CD4-positive, CD25-positive, alpha-beta regulatory T cell (primary cell): ENCODE results near the gene HSP90B1. TPM values are rescaled to one million over a fixed set of nuclear protein-coding genes. Genes with fewer than 3 reads are reported as not detected.
A peak's percentile ranks its signal among the peaks of the same experiment; 100 is the strongest.

Source experiments
- ATAC-seq, 2 donors: fragments of 150-1000 bp; cut with Tn5 transposase; one replicate each; pipeline ENCODE4 v1.10.0; 2021; ENCODE audit warnings: low read depth in 2 of 2, moderate number of reproducible peaks in 2 of 2, moderate library complexity in 1 of 2
- DNase-seq, 3 donors: peaks; one replicate each; pipeline versions ENCODE4 v3.0.0 to v3.0.0-alpha.2; 2012 to 2022; ENCODE audit warnings: mixed read lengths in 1 of 3
- H3K27ac ChIP-seq: one replicate; pipeline ENCODE4 v1.7.0; 2013; ENCODE audit warnings: mild to moderate bottlenecking, low read length; ENCODE audit not compliant: insufficient read depth, poor library complexity, severe bottlenecking
- H3K27me3 ChIP-seq: one replicate; pipeline ENCODE4 v1.7.0; 2013; ENCODE audit warnings: low read length; ENCODE audit not compliant: control insufficient read depth, insufficient read depth
- H3K36me3 ChIP-seq: one replicate; pipeline ENCODE4 v1.7.0; 2013; ENCODE audit warnings: mild to moderate bottlenecking, low read length, moderate library complexity; ENCODE audit not compliant: control insufficient read depth, insufficient read depth
- H3K4me1 ChIP-seq: 2 replicates; pipeline ENCODE4 v1.7.0; 2013; ENCODE audit warnings: mild to moderate bottlenecking, low read length; ENCODE audit not compliant: insufficient read depth, control insufficient read depth, poor library complexity, severe bottlenecking
- H3K4me3 ChIP-seq: one replicate; pipeline ENCODE4 v1.7.0; 2013; ENCODE audit warnings: low read depth, mild to moderate bottlenecking, low read length, moderate library complexity
- H3K9me3 ChIP-seq, 2 experiments: 1 replicate in 1 of 2; 2 replicates in 1 of 2; pipeline ENCODE4 v1.7.0; 2013; ENCODE audit warnings: low read length in 2 of 2, mild to moderate bottlenecking in 1 of 2, moderate library complexity in 1 of 2; ENCODE audit not compliant: control insufficient read depth in 2 of 2
- H3K27ac Mint-ChIP-seq, 3 donors: one replicate each; pipeline ENCODE4 v1.8.0; 2020 to 2022; ENCODE audit warnings: mild to moderate bottlenecking in 3 of 3, mixed read lengths in 3 of 3, moderate library complexity in 2 of 3
- H3K27me3 Mint-ChIP-seq: one replicate; pipeline ENCODE4 v1.8.0; 2022; ENCODE audit warnings: mild to moderate bottlenecking, mixed read lengths
- H3K36me3 Mint-ChIP-seq: one replicate; pipeline ENCODE4 v1.8.0; 2020; ENCODE audit warnings: mixed read lengths
- H3K4me1 Mint-ChIP-seq, 4 donors: one replicate each; pipeline ENCODE4 v1.8.0; 2020 to 2022; ENCODE audit warnings: mixed read lengths in 4 of 4, mild to moderate bottlenecking in 1 of 4
- H3K4me3 Mint-ChIP-seq, 4 donors: one replicate each; pipeline ENCODE4 v1.8.0; 2020 to 2022; ENCODE audit warnings: mild to moderate bottlenecking in 4 of 4, mixed read lengths in 4 of 4, moderate library complexity in 3 of 4
- H3K9me3 Mint-ChIP-seq, 7 donors: one replicate each; pipeline ENCODE4 v1.8.0; 2020 to 2022; ENCODE audit warnings: mixed read lengths in 7 of 7, mild to moderate bottlenecking in 3 of 7, moderate library complexity in 2 of 7
- polyA plus RNA-seq, 4 donors: library from polyadenylated mRNA; unstranded; fragments of 300-500 nt; fragmentation: Illumina TruSeq; gene quantifications; one replicate each; pipeline ENCODE4 v1.2.3, GENCODE V29; 2021
- total RNA-seq: library from RNA; stranded (reverse); gene quantifications from one replicate; pipeline ENCODE4 v1.2.3, GENCODE V29; 2022

HSP90B1 gene
- total RNA-seq (254 TPM), polyA plus RNA-seq (100 to 1,000 TPM; 119 to 158 (median 141) TPM)

- no peaks in the 10 kb centered on the region for H3K9me3 ChIP-seq
- H3K9me3 Mint-ChIP-seq = peaks cover 0 to 3% (median 0%) of the 10 kb centered on the region in 7 donors
- H3K4me3 Mint-ChIP-seq = peak within 1 kb of the TSS; percentile 89 to 98 (median 94)
- peaks cover 21% of the 10 kb centered on the region for H3K36me3 ChIP-seq
- peaks cover 14% of the 10 kb centered on the region for H3K36me3 Mint-ChIP-seq
- DNase-seq = peak; percentile 99 to 100 (median 100)
- peaks cover 59% of the 10 kb centered on the region for H3K4me1 ChIP-seq
- H3K27ac ChIP-seq = peak within 1 kb of the TSS; percentile 99
- H3K4me3 ChIP-seq = peak within 1 kb of the TSS; percentile 93
- H3K27me3 ChIP-seq = no peaks in the 10 kb centered on the region
- H3K27me3 Mint-ChIP-seq = peaks cover 4% of the 10 kb centered on the region
- H3K4me1 Mint-ChIP-seq = peaks cover 30 to 68% (median 40%) of the 10 kb centered on the region in 4 donors
- ATAC-seq = peak; percentile 81
- peak within 1 kb of the TSS; percentile 100 for H3K27ac Mint-ChIP-seq
Measured at GRCh38 chr12:103930034-103930786, at the start of gene HSP90B1. TSS of gene HSP90B1 (plus strand) at chr12:103930410. CDS start at chr12:103930516, 106 bp downstream.

- no peaks in the 10 kb centered on the region for H3K36me3 ChIP-seq
- no peak overlapping the region for H3K4me3 ChIP-seq
- H3K27me3 ChIP-seq = no peaks in the 10 kb centered on the region
- Mint-ChIP-seq H3K9me3 (no peaks in the 10 kb centered on the region), H3K4me3 (no peak overlapping the region), H3K4me1 (peaks cover 10 to 16% (median 11%) of the 10 kb centered on the region in 4 donors), H3K36me3 (no peaks in the 10 kb centered on the region), H3K27ac (peak overlapping the region in 1 of 3 donors; percentile 15), H3K27me3 (no peaks in the 10 kb centered on the region)
- no peaks in the 10 kb centered on the region for H3K9me3 ChIP-seq
- no peak for ATAC-seq
- no peak overlapping the region for H3K27ac ChIP-seq
- H3K4me1 ChIP-seq = peaks cover 5% of the 10 kb centered on the region
- no peak for DNase-seq
Measured at GRCh38 chr12:103881261-103881660, 48.9 kb upstream of the HSP90B1 start.

GRCh38 chr12:103882861-103883596 is 47.2 kb upstream of the HSP90B1 start:
- Mint-ChIP-seq H3K9me3 (no peaks in the 10 kb centered on the region), H3K4me1 (peaks cover 5 to 16% (median 9%) of the 10 kb centered on the region in 4 donors), H3K27me3 (no peaks in the 10 kb centered on the region), H3K4me3 (no peak overlapping the region), H3K36me3 (no peaks in the 10 kb centered on the region), H3K27ac (no peak overlapping the region)
- ATAC-seq = no peak
- no peak for DNase-seq
- peaks cover 3% of the 10 kb centered on the region for H3K4me1 ChIP-seq
- H3K27me3 ChIP-seq = no peaks in the 10 kb centered on the region
- no peak overlapping the region for H3K4me3 ChIP-seq
- no peak overlapping the region for H3K27ac ChIP-seq
- no peaks in the 10 kb centered on the region for H3K36me3 ChIP-seq
- H3K9me3 ChIP-seq = no peaks in the 10 kb centered on the region

- no peaks in the 10 kb centered on the region for H3K27me3 Mint-ChIP-seq
- H3K36me3 Mint-ChIP-seq = no peaks in the 10 kb centered on the region
- H3K27me3 ChIP-seq = no peaks in the 10 kb centered on the region
- ATAC-seq (no peak), DNase-seq (no peak)
- H3K9me3 ChIP-seq = no peaks in the 10 kb centered on the region
- no peak overlapping the region for H3K4me3 ChIP-seq
- H3K27ac ChIP-seq = no peak overlapping the region
- H3K9me3 Mint-ChIP-seq = no peaks in the 10 kb centered on the region
- H3K36me3 ChIP-seq = no peaks in the 10 kb centered on the region
- H3K4me1 Mint-ChIP-seq = peaks cover 5 to 15% (median 8%) of the 10 kb centered on the region in 4 donors
- H3K27ac Mint-ChIP-seq = no peak overlapping the region
- H3K4me3 Mint-ChIP-seq = no peak overlapping the region
- H3K4me1 ChIP-seq = no peaks in the 10 kb centered on the region
Measured at GRCh38 chr12:103883908-103884307, 46.3 kb upstream of the HSP90B1 start.

GRCh38 chr12:103884316-103884715 is 45.9 kb upstream of the HSP90B1 start:
- H3K27ac Mint-ChIP-seq = peak overlapping the region in 2 of 3 donors; percentile 43 to 76
- Histone ChIP-seq H3K9me3 (no peaks in the 10 kb centered on the region), H3K4me3 (no peak overlapping the region), H3K4me1 (no peaks in the 10 kb centered on the region), H3K27ac (no peak overlapping the region), H3K36me3 (no peaks in the 10 kb centered on the region), H3K27me3 (no peaks in the 10 kb centered on the region)
- ATAC-seq (peak in 1 of 2 donors; percentile 39), DNase-seq (peak; percentile 17 to 75 (median 56))
- H3K36me3 Mint-ChIP-seq = no peaks in the 10 kb centered on the region
- peaks cover 5 to 11% (median 8%) of the 10 kb centered on the region in 4 donors for H3K4me1 Mint-ChIP-seq
- no peak overlapping the region for H3K4me3 Mint-ChIP-seq
- H3K9me3 Mint-ChIP-seq = no peaks in the 10 kb centered on the region
- no peaks in the 10 kb centered on the region for H3K27me3 Mint-ChIP-seq

- H3K4me3 Mint-ChIP-seq = no peak overlapping the region
- H3K4me1 Mint-ChIP-seq = peaks cover 5 to 10% (median 7%) of the 10 kb centered on the region in 4 donors
- H3K4me1 ChIP-seq = no peaks in the 10 kb centered on the region
- DNase-seq (no peak), ATAC-seq (no peak)
- H3K9me3 Mint-ChIP-seq = no peaks in the 10 kb centered on the region
- H3K4me3 ChIP-seq = no peak overlapping the region
- no peaks in the 10 kb centered on the region for H3K36me3 Mint-ChIP-seq
- H3K27me3 Mint-ChIP-seq = no peaks in the 10 kb centered on the region
- no peak overlapping the region for H3K27ac Mint-ChIP-seq
- H3K36me3 ChIP-seq = no peaks in the 10 kb centered on the region
- no peaks in the 10 kb centered on the region for H3K9me3 ChIP-seq
- no peak overlapping the region for H3K27ac ChIP-seq
- H3K27me3 ChIP-seq = no peaks in the 10 kb centered on the region
Measured at GRCh38 chr12:103886195-103886797, 43.9 kb upstream of the HSP90B1 start.

GRCh38 chr12:103887738-103888137 is 42.5 kb upstream of the HSP90B1 start:
- H3K27ac Mint-ChIP-seq = peak overlapping the region in 1 of 3 donors; percentile 20
- DNase-seq (no peak), ATAC-seq (no peak)
- H3K4me3 Mint-ChIP-seq = no peak overlapping the region
- H3K27me3 Mint-ChIP-seq = no peaks in the 10 kb centered on the region
- Histone ChIP-seq H3K36me3 (no peaks in the 10 kb centered on the region), H3K27ac (no peak overlapping the region), H3K9me3 (no peaks in the 10 kb centered on the region), H3K4me1 (no peaks in the 10 kb centered on the region), H3K4me3 (no peak overlapping the region), H3K27me3 (no peaks in the 10 kb centered on the region)
- H3K36me3 Mint-ChIP-seq = no peaks in the 10 kb centered on the region
- peaks cover 0 to 10% (median 6%) of the 10 kb centered on the region in 4 donors for H3K4me1 Mint-ChIP-seq
- no peaks in the 10 kb centered on the region for H3K9me3 Mint-ChIP-seq
